ENCODE data around the gene SLC44A1. TPM values are rescaled to one million over a fixed set of nuclear protein-coding genes. Genes with fewer than 3 reads are reported as not detected.
"Not testable (repeated sequence)": the region's sequence is repeated elsewhere in the genome, so short reads cannot be mapped to it uniquely, and the experiment has no call there.

Gene SLC44A1
- total RNA-seq, 4 donors from 2014 or later, result 25.7 to 37.8 (median 28.3) TPM

DNA sequence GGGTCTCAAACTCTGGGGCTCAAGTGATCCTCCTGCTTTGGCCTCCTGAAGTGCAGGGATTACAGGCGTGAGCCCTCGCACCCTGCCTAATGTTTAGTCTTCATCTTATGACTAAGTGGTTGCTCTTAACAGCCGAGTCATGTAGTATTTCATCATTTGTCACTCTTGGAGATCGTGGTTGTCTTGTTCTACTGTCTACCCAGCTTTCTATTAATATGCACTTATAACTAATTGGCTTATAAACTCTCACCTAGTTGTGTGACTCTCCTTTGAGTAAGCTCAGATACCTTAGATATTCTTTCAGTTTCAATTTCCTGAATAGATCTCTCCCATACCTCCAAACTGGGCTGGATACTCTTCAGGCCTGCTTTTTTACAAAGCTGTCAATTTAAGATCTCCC is 19.9 kb downstream of the SLC44A1 start:
- Histone ChIP-seq H3K9me3 (no peaks in the 10 kb centered on the region), H3K27ac (replicated peaks in 1 of 4) (no peak overlapping the region), H3K4me3 (no peak overlapping the region), H3K36me3 (no peaks in the 10 kb centered on the region), H3K4me1 (peaks cover 9 to 44% (median 23%) of the 10 kb centered on the region in 4 donors), H3K27me3 (no peaks in the 10 kb centered on the region)
- TF ChIP-seq POLR2A (IDR thresholded peaks at IDR 0.05; ENCODE audit: low read depth) (no peak), POLR2AphosphoS5 (IDR thresholded peaks at IDR 0.05) (no peak), EP300 (IDR thresholded peaks at IDR 0.05) (no peak)
- TF ChIP-seq, protein P1, sequence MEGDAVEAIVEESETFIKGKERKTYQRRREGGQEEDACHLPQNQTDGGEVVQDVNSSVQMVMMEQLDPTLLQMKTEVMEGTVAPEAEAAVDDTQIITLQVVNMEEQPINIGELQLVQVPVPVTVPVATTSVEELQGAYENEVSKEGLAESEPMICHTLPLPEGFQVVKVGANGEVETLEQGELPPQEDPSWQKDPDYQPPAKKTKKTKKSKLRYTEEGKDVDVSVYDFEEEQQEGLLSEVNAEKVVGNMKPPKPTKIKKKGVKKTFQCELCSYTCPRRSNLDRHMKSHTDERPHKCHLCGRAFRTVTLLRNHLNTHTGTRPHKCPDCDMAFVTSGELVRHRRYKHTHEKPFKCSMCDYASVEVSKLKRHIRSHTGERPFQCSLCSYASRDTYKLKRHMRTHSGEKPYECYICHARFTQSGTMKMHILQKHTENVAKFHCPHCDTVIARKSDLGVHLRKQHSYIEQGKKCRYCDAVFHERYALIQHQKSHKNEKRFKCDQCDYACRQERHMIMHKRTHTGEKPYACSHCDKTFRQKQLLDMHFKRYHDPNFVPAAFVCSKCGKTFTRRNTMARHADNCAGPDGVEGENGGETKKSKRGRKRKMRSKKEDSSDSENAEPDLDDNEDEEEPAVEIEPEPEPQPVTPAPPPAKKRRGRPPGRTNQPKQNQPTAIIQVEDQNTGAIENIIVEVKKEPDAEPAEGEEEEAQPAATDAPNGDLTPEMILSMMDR (IDR thresholded peaks at IDR 0.05), result no peak
- WGBS, result 57% methylated on average over 4 of the region's 4 CpGs
- DNase-seq (ENCODE audit: extremely low spot score), result no peak
- intact Hi-C loops (cut with DNase I), result no loop called here

DNA sequence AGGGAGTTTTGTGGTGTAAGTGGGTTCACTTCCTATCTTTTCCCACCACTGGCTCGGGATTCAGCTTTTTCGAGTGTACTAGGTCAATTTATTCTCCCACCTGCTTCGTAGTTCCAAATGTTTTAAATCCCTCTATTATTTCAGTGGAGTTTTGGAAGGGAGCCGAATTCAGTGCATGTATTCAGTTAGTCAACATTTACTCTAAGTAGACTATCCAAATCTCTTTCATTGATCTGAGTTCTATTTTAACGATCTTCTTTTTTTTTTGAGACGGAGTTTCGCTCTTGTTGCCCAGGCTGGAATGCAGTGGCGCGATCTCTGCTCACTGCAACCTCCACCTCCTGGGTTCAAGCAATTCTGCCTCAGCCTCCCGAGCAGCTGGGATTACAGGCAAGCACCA is 23.8 kb downstream of the SLC44A1 start:
- WGBS, result 96% methylated on average over 10 of the region's 10 CpGs
- H3K36me3 ChIP-seq, result not testable (repeated sequence)
- H3K4me1 ChIP-seq, result peaks cover 3 to 35% (median 19%) of the 10 kb centered on the region in 4 donors

DNA sequence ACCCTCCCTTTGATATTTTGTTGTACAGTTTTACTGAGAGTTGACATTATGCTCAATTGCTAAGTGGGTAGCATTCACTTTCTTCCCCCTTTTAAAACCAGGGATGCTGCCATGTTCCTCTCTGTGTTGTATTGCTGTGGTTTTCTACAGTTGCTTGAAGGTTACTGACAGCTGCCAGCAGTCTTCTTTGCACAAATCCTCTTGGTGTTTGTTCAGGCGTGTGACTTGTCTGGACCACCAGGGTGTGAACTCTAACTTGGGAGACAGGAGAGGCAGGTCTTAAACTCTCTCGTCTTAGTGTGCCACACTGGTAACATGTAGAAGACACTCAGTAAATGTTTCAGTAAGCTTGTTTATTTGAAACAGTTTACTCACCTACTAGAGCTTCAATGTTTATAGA is 25.1 kb downstream of the SLC44A1 start:
- intact Hi-C loops (cut with DNase I), result no loop called here
- no peak for DNase-seq (ENCODE audit: extremely low spot score)
- Histone ChIP-seq H3K27me3 (no peaks in the 10 kb centered on the region), H3K4me1 (peaks cover 3 to 26% (median 19%) of the 10 kb centered on the region in 4 donors), H3K9me3 (no peaks in the 10 kb centered on the region), H3K4me3 (no peak overlapping the region), H3K36me3 (no peaks in the 10 kb centered on the region), H3K27ac (replicated peaks in 1 of 4) (no peak overlapping the region)
- TF ChIP-seq, protein P1 (IDR thresholded peaks at IDR 0.05), result no peak
- no peak for TF ChIP-seq POLR2A (IDR thresholded peaks at IDR 0.05; ENCODE audit: low read depth)
- TF ChIP-seq EP300 (IDR thresholded peaks at IDR 0.05), result no peak
- no peak for TF ChIP-seq POLR2AphosphoS5 (IDR thresholded peaks at IDR 0.05)
- WGBS, result 88% methylated on average over 2 of the region's 2 CpGs

More for the DNA sequence above, 23.8 kb downstream of the SLC44A1 start:
- DNase-seq (ENCODE audit: extremely low spot score); H3K27me3 ChIP-seq; H3K27ac ChIP-seq (replicated peaks in 1 of 4); intact Hi-C loops (cut with DNase I); H3K9me3 ChIP-seq; H3K4me3 ChIP-seq: not testable (repeated sequence)

DNA sequence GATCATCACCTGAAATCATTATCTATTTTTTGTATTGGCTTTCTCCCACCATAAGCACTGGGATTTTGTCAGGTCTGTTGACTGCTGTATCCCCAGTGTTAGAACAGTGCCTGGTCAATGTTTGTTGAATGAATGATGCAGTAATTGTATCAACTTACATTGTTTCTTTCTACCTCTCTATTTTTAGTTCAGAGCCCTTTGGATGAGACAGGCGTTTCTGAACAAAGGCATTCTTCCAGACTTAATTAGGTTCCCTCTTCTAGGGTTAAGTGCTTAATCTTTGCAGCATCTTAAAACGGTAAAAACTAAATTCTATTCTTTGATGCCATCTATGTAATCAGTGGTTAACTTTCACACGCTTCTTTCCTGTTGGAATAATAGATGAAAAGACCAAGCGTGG is 26.3 kb downstream of the SLC44A1 start:
- Histone ChIP-seq H3K9me3 (no peaks in the 10 kb centered on the region), H3K4me3 (no peak overlapping the region), H3K4me1 (peaks cover 3 to 24% (median 19%) of the 10 kb centered on the region in 4 donors), H3K36me3 (no peaks in the 10 kb centered on the region), H3K27me3 (no peaks in the 10 kb centered on the region), H3K27ac (replicated peaks in 1 of 4) (peak overlapping the region in 2 of 4 donors; percentile 15 to 40)
- DNase-seq (ENCODE audit: extremely low spot score), result no peak
- intact Hi-C loops (cut with DNase I), result no loop called here
- TF ChIP-seq, protein P1 (IDR thresholded peaks at IDR 0.05), result no peak
- no peak for TF ChIP-seq POLR2A (IDR thresholded peaks at IDR 0.05; ENCODE audit: low read depth)
- TF ChIP-seq POLR2AphosphoS5 (IDR thresholded peaks at IDR 0.05), result no peak
- no peak for TF ChIP-seq EP300 (IDR thresholded peaks at IDR 0.05)
- 43% methylated on average over 4 of the region's 4 CpGs for WGBS

DNA sequence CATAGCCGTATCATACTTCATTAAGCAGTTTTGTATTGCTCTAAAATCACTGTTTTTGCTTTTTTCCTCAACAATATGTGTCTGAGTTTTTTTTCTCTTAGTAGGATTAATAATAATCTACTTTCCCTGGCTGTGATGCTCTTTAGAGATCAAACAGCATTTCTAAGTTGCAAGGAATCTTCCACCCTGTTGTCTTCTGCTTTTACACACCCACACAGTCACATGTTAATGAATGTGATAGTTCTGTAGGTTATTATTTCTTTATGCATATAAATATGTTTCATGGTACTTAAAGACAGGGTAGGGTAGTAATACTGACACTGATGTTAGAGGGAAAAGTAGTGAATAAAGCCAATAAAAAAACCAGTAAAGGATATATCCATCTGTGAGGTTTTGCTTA is 29.3 kb downstream of the SLC44A1 start:
- intact Hi-C loops (cut with DNase I), result no loop called here
- TF ChIP-seq EP300 (IDR thresholded peaks at IDR 0.05), result no peak
- TF ChIP-seq, protein P1 (IDR thresholded peaks at IDR 0.05), result no peak
- TF ChIP-seq POLR2A (IDR thresholded peaks at IDR 0.05; ENCODE audit: low read depth), result no peak
- no peak for TF ChIP-seq POLR2AphosphoS5 (IDR thresholded peaks at IDR 0.05)
- 100% methylated on average over 1 of the region's 1 CpG for WGBS
- DNase-seq (ENCODE audit: extremely low spot score), result no peak
- peaks cover 3 to 24% (median 20%) of the 10 kb centered on the region in 4 donors for H3K4me1 ChIP-seq
- H3K9me3 ChIP-seq, result no peaks in the 10 kb centered on the region
- no peak overlapping the region for H3K4me3 ChIP-seq
- no peaks in the 10 kb centered on the region for H3K36me3 ChIP-seq
- no peaks in the 10 kb centered on the region for H3K27me3 ChIP-seq
- no peak overlapping the region for H3K27ac ChIP-seq (replicated peaks in 1 of 4)

Measured in esophagus muscularis mucosa (tissue), 4 donors.